Measurements from ENCODE around the gene COQ9.
A peak's percentile ranks its signal among the peaks of the same experiment; 100 is the strongest.

Gene COQ9

DNA sequence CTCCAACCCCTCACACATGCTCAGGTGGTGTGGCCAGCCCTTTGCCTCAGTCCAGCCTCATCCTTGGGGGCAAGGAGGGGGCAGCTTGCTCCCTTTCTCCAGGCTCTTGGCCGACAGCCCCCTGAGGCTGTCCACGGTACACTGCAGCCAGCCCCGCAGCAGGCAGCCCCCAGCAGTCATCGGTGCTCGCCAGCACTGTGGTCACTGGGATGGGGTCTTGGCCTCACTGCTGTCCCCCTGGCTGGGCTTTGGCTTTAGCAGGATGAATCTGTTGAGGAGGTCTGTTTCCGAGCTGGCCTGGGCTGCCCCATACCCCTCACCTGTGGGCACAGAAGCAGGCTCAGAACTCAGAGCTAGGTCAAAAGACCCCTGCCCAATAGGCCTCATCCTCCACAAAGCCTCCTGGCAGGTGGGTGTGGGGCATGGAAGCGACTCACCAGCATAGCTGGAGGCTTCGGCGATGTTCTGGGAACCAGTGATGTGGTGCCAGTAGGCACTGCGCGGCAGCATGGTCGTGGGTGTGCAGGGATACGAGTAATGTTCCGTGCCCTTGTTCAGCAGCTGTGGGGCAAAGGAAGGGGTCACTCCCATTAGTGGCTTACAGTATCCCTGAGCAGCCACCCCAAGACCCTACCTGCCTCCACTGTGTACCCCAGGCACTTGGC, 26.0 kb downstream of the COQ9 start:
- DNase-seq (ENCODE audit: low spot score): no peak

- no peak for DNase-seq (ENCODE audit: low spot score)
These were observed 26.6 kb downstream of the COQ9 start for GRCh38 chr16:57473906-57474305.

DNA sequence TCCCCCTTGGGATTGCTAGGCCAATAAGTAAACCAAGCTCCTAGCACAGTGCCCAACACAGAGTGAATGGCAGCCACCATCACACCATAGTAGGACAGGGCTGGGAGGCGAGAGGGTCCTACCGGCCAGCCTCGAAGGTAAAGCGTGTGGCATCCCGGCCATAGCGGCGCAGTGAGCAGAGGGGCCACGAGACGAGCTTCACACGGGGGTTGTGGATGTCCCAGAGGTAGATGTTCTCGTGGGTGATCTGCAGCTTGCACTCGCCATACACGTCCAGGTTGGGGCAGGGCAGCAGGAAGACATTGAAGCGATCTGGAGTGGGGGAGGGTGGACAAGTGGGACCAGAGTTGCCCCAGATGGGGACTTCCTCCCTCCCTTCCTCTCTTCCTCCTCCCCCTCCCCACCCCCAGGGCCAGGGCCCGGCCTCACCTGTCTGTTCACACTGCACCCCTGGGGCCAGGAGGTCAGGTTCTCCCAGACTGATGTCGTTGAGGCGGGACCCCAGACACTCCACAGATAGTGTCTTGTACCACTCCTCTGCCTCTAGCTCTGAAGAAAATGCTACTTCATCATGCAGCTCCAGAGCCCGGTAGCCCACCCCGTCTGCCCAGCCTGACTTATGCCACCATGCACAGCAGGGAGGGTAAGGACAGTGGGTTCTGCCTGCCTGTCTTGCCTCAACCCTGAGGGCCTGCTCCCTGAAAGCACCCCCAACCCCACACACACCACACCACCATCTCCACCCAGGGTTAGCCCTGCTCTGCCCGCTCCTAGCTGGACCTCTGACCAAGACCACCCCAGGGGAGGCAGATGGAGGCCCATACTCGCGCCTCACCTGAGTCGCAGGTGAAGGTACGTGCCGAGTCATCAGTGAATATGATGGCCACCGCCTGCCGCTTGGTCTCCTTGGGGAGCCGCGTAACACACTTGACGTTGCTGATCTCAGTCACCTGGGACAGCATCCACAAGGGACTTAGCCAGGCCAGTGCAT, 27.7 kb downstream of the COQ9 start:
- no peak for DNase-seq (ENCODE audit: low spot score)

GRCh38 chr16:57475711-57476339, 28.5 kb downstream of the COQ9 start:
- DNase-seq (ENCODE audit: low spot score): peak; percentile 89

- no peak for DNase-seq (ENCODE audit: low spot score)
These were observed 29.5 kb downstream of the COQ9 start for GRCh38 chr16:57476546-57477410.

GRCh38 chr16:57477531-57478202, 30.4 kb downstream of the COQ9 start:
- no peak for DNase-seq (ENCODE audit: low spot score)

DNA sequence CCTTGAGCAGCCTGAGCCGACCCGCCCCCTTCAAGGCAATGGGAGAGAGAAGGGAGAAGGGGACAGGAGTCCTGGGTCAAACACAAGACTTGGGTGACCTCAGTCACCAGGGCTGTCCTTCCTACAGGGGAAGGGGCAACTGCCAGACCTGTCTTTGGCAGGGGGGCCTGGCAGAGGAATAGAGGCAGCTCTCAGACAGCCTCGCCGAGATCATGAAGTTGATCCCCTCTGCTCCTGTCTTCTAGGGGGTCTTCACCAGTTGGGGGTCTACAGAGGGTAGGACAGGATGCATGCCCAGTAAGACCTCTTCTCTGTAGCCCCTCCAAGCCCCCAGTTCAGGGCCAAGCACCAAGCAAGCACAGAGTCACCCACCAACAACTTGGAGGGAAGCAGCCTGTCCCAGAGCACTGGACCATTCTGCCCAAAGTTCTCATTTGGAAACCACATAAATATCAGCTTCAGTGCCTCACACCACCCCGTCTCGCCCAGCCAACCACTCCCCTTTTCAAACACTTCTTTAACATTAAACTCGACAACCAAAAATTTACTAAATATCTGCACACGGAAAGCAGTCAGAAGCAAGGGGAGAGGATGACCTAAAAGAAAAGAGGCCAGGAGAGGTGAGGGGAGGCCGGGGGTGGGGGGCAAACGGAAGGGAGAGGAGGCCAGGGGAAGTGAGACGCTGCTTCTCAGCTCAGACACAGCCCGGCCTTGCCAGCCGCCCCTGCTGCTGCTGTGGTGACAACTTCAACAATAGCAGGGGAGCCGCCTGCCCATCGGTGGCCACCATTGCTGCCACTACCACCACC, 31.3 kb downstream of the COQ9 start:
- DNase-seq (ENCODE audit: low spot score): no peak

DNA sequence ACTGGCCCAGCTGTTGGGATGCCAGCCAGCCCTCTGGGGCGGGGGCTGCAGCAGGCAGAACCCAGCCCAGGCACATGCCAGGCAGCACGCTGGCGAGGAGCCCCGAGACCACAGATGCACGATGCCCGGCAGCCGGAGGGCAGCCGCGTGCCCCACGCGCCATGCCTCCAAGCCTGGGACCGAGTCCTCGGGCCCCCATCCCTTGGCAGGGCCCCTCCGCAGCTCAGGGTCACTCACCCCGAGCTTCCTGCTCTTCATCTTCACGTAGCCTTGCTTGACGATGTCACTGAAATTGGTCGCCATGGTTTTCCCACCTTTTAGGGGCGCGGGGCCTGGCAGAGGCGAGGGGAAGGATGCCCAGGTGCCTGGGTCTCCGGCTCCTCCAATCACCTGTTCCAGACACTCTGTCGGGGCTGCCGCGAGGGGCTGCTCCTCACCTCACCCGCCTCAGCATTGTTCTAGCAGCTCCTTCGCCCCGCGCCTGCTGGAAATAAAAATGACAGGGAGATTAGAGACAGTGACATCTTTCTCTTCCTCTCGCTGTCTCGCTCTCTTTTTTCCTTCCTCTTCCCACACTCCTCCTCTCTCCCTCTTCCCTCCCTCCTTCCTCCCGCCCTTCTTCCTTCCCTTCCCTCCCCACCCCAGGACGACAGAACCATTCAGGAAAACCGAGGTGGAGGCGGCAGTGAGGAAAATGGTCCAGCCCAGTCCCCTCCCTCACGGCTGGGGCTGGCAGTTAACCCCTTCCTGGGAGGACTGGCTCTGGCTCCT, 32.1 kb downstream of the COQ9 start:
- peak; percentile 73 for DNase-seq (ENCODE audit: low spot score)

GRCh38 chr16:57479976-57480753, 32.9 kb downstream of the COQ9 start:
- no peak for DNase-seq (ENCODE audit: low spot score)

DNA sequence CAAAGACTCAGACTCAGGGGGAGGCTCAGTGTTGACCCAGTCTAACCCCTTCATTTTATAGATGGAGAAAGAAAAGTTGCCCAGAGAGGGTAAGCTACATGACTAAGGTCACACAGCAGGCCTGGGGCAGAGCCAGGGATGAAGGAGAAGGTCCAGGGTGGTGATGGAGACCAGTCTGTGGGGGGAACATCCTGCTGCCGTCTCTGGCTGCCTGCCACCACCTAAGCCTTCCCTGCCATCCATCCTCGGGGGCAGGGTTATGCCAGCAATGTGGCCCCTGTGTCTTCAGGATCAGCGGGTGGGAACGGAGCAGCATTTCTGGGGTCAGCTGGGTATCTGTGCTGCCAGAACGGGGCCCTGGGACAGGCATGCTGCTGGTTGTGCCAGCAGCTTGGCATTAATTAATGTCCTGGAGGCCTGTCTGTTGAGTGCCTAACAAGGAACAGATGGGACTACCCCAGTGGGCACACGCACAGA, 33.5 kb downstream of the COQ9 start:
- DNase-seq (ENCODE audit: low spot score): no peak

- no peak for DNase-seq (ENCODE audit: low spot score)
These were observed 34.1 kb downstream of the COQ9 start for GRCh38 chr16:57481421-57481820.

DNA sequence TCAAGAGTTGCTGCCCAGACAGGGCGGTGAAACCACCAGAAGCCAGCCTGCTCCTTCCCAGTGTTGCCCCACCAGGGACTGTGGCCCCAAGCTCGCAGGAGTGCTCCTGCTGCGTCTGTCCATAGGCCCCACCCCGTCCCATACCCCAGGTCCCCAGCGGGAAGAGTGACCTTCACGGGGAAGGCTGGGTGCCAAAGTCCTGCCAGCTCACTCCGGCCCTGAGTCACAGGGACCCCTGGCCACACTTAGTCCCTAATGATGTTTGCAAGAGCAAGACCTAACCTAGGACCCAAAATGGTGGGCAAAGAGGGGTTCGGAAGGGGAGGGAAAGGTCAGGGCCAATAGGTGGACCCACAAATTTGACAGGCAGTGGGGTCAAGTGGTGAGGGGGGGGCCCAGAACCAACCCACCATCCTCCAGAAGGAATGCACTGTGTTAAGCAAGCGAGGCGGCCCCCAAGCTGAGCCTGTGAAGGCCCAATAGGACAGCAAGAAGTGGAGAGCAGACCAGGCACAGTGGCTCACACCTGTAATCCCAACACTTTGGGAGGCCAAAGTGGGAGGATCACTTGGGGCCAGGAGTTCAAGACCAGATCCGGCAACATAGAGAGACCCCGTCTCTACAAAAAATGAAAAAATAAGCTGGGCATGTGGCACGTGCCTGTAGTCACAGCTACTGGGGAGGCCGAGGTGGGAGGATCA, 35.7 kb downstream of the COQ9 start:
- no peak for DNase-seq (ENCODE audit: low spot score)

DNA sequence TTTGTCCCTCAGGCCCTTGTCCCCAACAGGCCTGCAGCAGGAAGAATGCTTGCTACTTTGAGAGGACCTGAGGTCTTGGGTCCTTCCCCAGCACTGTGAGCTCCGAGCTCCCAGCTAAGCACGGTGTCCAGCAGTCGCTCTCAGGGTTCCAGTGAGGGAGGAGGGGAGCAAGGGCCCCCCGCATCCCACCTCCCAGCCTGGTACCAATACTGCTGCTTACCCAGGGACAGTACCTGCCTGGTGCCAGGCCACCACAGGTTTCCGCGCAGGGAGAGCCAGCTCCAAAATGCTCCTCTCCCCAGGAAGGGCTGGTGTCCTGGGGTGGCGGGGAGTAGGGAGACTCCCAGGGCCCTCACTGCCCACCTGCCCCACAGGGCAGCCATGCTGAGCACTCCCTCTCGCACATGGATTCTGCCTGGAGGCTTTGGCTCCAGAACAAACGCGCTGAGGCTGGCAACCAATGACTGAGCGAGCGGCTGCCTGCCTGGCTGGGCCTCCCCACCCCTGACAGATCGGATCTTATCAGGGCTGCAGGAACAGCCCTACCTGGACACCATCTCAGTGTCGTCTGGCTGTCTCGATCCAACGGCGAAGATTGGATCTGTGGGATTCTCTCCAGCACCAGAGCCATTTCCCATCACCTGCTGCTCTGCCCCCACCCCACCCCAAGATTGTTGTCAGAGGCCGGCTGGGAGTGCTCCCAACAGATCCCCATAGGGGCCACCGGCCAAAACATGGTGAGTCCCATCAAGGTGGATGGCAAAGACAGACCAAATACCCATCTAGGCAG, 36.6 kb downstream of the COQ9 start:
- DNase-seq (ENCODE audit: low spot score): no peak

DNA sequence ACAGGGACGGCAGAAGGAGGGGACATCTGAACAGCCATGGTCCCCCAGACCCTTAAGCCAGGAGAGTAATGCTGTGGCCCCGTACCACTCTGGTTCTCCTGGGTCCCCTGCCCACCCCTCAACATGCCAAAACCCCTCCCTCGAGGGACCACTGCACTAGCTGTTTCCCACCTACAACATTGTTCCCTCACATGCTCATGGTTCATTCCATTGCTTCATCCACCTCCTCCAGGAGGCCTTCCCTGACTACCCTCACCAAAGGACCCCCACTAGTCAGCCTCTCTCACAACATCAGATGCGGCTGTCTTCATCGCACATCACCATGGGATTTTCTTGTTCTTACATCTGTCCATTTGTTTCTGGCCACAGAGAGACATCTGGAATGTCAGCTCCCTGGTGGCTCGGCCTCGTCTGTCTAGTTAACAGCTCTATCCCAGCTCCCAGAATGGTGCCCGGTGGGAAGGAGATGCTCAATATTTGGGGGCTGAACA, 37.3 kb downstream of the COQ9 start:
- DNase-seq (ENCODE audit: low spot score): no peak

- no peak for DNase-seq (ENCODE audit: low spot score)
These were observed 38.0 kb downstream of the COQ9 start for GRCh38 chr16:57485091-57485915.
